WTC11 (cell line): ENCODE measurements around the gene ARMH4. TPM values are rescaled to one million over a fixed set of nuclear protein-coding genes. Genes with fewer than 3 reads are reported as not detected.

Experiments
- ATAC-seq: fragments of 200-7000 bp; cut with Tn5 transposase; 2 replicates; pipeline ENCODE4 v1.10.0; 2021; ENCODE audit warnings: mild to moderate bottlenecking, moderate library complexity
- CTCF ChIA-PET: fragments of 300-600 bp; sonication (Branson Sonifier 250); formaldehyde crosslinking; loops from one replicate; lab custom pipeline; 2021; ENCODE audit warnings: antibody characterized with exemption; lab: Charles Lee
- POLR2A ChIA-PET: fragments of 350-600 bp; sonication (Branson Sonifier 250); formaldehyde crosslinking; loops from one replicate; lab custom pipeline; 2021; ENCODE audit warnings: antibody characterized with exemption; lab: Charles Lee
- DNase-seq: peaks from one replicate; pipeline ENCODE4 v3.0.0; 2021; ENCODE audit warnings: low spot score
- H3K27ac Mint-ChIP-seq: 2 replicates; pipeline ENCODE4 v1.8.0; 2021; ENCODE audit warnings: mixed read lengths
- H3K27me3 Mint-ChIP-seq: 2 replicates; pipeline ENCODE4 v1.8.0; 2021; ENCODE audit warnings: low read depth, mild to moderate bottlenecking, moderate library complexity, mixed read lengths
- H3K36me3 Mint-ChIP-seq: 2 replicates; pipeline ENCODE4 v1.8.0; 2021; ENCODE audit warnings: mixed read lengths
- H3K4me1 Mint-ChIP-seq: 2 replicates; pipeline ENCODE4 v1.8.0; 2022; ENCODE audit warnings: mixed read lengths
- H3K4me3 Mint-ChIP-seq: 2 replicates; pipeline ENCODE4 v1.8.0; 2021; ENCODE audit warnings: mild to moderate bottlenecking, moderate library complexity, mixed read lengths
- H3K9me3 Mint-ChIP-seq: 2 replicates; pipeline ENCODE4 v1.8.0; 2021; ENCODE audit warnings: mixed read lengths
- CBFB ChIP-seq: sonication (generic); formaldehyde crosslinking; IDR thresholded peaks from 2 replicates; pipeline ENCODE4 v1.8.1; 2022; ENCODE audit warnings: mild to moderate bottlenecking, low read depth, missing genetic modification reagents
- CREM ChIP-seq: sonication (generic); formaldehyde crosslinking; IDR thresholded peaks from 2 replicates; pipeline ENCODE4 v1.8.1; 2022; ENCODE audit warnings: mild to moderate bottlenecking, missing genetic modification reagents, moderate library complexity
- ESRRA ChIP-seq: sonication (generic); formaldehyde crosslinking; IDR thresholded peaks from 2 replicates; pipeline ENCODE4 v1.8.1; 2022; ENCODE audit warnings: mild to moderate bottlenecking, missing genetic modification reagents, borderline replicate concordance
- KAT7 ChIP-seq: sonication (generic); formaldehyde crosslinking; IDR thresholded peaks from 2 replicates; pipeline ENCODE4 v1.8.1; 2023; ENCODE audit warnings: missing genetic modification reagents, mild to moderate bottlenecking, borderline replicate concordance
- MXD4 ChIP-seq: fragments of 250-450 bp; sonication (Bioruptor Pico); IDR thresholded peaks from 2 replicates; pipeline ENCODE4 v1.8.0; 2021; ENCODE audit warnings: mild to moderate bottlenecking, moderate library complexity, borderline replicate concordance
- NFATC4 ChIP-seq: fragments of 250-450 bp; sonication (Bioruptor Pico); IDR thresholded peaks from 2 replicates; pipeline ENCODE4 v1.9.0; 2021; ENCODE audit warnings: mild to moderate bottlenecking
- NFE2L1 ChIP-seq: sonication (generic); formaldehyde crosslinking; IDR thresholded peaks from 2 replicates; pipeline ENCODE4 v1.8.1; 2023; ENCODE audit warnings: missing genetic modification reagents
- NR2C2 ChIP-seq: sonication (generic); formaldehyde crosslinking; IDR thresholded peaks from 2 replicates; pipeline ENCODE4 v1.8.0; 2022; ENCODE audit warnings: mild to moderate bottlenecking, missing genetic modification reagents
- PRRX2 ChIP-seq: fragments of 250-450 bp; sonication (Bioruptor Pico); IDR thresholded peaks from 2 replicates; pipeline ENCODE4 v1.8.0; 2021; ENCODE audit warnings: mild to moderate bottlenecking
- RELA ChIP-seq: sonication (generic); formaldehyde crosslinking; IDR thresholded peaks from 2 replicates; pipeline ENCODE4 v1.8.1; 2022; ENCODE audit warnings: missing genetic modification reagents, mild to moderate bottlenecking, borderline replicate concordance
- SMAD4 ChIP-seq: sonication (generic); formaldehyde crosslinking; IDR thresholded peaks from 2 replicates; pipeline ENCODE4 v1.8.0; 2022; ENCODE audit warnings: mild to moderate bottlenecking, missing genetic modification reagents
- SP1 ChIP-seq: sonication (generic); formaldehyde crosslinking; conservative IDR thresholded peaks from 2 replicates; pipeline ENCODE4 v1.8.1; 2022; ENCODE audit warnings: missing genetic modification reagents
- TCF7 ChIP-seq: sonication (generic); formaldehyde crosslinking; IDR thresholded peaks from 2 replicates; pipeline ENCODE4 v1.8.0; 2022; ENCODE audit warnings: mild to moderate bottlenecking, low read depth, missing genetic modification reagents, moderate library complexity
- TEAD1 ChIP-seq: sonication (generic); formaldehyde crosslinking; IDR thresholded peaks from 2 replicates; pipeline ENCODE4 v1.8.0; 2022; ENCODE audit warnings: mild to moderate bottlenecking, missing genetic modification reagents
- ZNF317 ChIP-seq: sonication (generic); formaldehyde crosslinking; IDR thresholded peaks from 2 replicates; pipeline ENCODE4 v1.8.1; 2023; ENCODE audit warnings: low read depth, mild to moderate bottlenecking, moderate library complexity, missing genetic modification reagents, borderline replicate concordance
- ZNF416 ChIP-seq: fragments of 250-450 bp; sonication (Bioruptor Pico); IDR thresholded peaks from 2 replicates; pipeline ENCODE4 v1.9.0; 2021; ENCODE audit warnings: mild to moderate bottlenecking, inconsistent platforms
- total RNA-seq: library from RNA; stranded (reverse); gene quantifications from 3 replicates; pipeline ENCODE4 v1.2.3, GENCODE V29; 2021
- TF ChIP-seq, protein P1 (sequence below): sonication (generic); formaldehyde crosslinking; IDR thresholded peaks from 2 replicates; pipeline ENCODE4 v1.8.0; 2023; ENCODE audit warnings: mild to moderate bottlenecking, missing genetic modification reagents
- TF ChIP-seq, protein P2 (sequence below): sonication (generic); formaldehyde crosslinking; IDR thresholded peaks from 2 replicates; pipeline ENCODE4 v1.8.1; 2023; ENCODE audit warnings: mild to moderate bottlenecking, missing genetic modification reagents, moderate library complexity
- TF ChIP-seq, protein P3 (sequence below): fragments of 250-450 bp; sonication (Bioruptor Pico); conservative IDR thresholded peaks from 2 replicates; pipeline ENCODE4 v1.9.0; 2021; ENCODE audit warnings: mild to moderate bottlenecking
- TF ChIP-seq, protein P4 (sequence below): fragments of 250-450 bp; sonication (Bioruptor Pico); IDR thresholded peaks from 2 replicates; pipeline ENCODE4 v1.9.0; 2021; ENCODE audit warnings: moderate library complexity, mild to moderate bottlenecking, inconsistent platforms, borderline replicate concordance
- TF ChIP-seq, protein P5 (sequence below): fragments of 250-450 bp; sonication (Bioruptor Pico); IDR thresholded peaks from 2 replicates; pipeline ENCODE4 v1.8.0; 2021; ENCODE audit warnings: mild to moderate bottlenecking
- TF ChIP-seq, protein P6 (sequence below): fragments of 250-450 bp; sonication (Bioruptor Pico); IDR thresholded peaks from 2 replicates; pipeline ENCODE4 v1.9.0; 2021; ENCODE audit warnings: mild to moderate bottlenecking, borderline replicate concordance

Gene ARMH4
- total RNA-seq, 1 experiment from 2014 or later: 12.2 TPM

DNA sequence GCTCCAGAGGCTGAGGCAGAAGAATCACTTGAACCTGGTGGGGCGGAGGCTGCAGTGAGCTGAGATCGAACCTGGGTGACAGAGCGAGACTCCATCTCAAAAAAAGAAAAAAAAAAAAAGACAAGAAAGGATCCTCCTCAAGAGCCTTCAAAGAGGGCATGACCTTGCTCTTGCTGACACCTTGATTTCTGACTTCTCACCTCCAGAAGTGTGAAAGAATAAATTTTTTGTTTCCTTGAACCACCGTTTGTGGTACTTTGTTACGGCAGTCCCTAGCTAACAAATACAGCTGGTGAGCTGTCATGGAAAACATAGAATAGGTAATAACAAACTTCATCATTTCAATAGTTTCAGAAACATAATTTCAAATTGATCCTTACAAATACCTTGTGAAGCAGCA, 46.1 kb upstream of the ARMH4 start:
- H3K4me3 Mint-ChIP-seq: no peak overlapping the region
- POLR2A ChIA-PET: interaction anchor here (1.7 kb wide), 1 partner anchor 100 kb away, joined by 3 read pairs; the partner anchor contains the start of gene ARID4A
- DNase-seq (no peak), ATAC-seq (no peak)
- peaks cover 12% of the 10 kb centered on the region for H3K4me1 Mint-ChIP-seq
- no peaks in the 10 kb centered on the region for H3K36me3 Mint-ChIP-seq
- CTCF ChIA-PET: interaction anchor here (0.6 to 1.5 kb wide), 3 partner anchors 14 to 943 kb away, joined by 3 read pairs; no protein-coding TSS in a partner anchor
- no peak overlapping the region for H3K27ac Mint-ChIP-seq
- TF ChIP-seq TEAD1 (no peak), RELA (no peak), SMAD4 (CRISPR knock-in tag) (no peak), PRRX2 (CRISPR knock-in tag) (no peak), SP1 (CRISPR knock-in tag) (no peak), TCF7 (CRISPR knock-in tag) (no peak), CBFB (CRISPR knock-in tag) (no peak), ZNF317 (CRISPR knock-in tag) (no peak), NFE2L1 (no peak)
- TF ChIP-seq, protein P1, sequence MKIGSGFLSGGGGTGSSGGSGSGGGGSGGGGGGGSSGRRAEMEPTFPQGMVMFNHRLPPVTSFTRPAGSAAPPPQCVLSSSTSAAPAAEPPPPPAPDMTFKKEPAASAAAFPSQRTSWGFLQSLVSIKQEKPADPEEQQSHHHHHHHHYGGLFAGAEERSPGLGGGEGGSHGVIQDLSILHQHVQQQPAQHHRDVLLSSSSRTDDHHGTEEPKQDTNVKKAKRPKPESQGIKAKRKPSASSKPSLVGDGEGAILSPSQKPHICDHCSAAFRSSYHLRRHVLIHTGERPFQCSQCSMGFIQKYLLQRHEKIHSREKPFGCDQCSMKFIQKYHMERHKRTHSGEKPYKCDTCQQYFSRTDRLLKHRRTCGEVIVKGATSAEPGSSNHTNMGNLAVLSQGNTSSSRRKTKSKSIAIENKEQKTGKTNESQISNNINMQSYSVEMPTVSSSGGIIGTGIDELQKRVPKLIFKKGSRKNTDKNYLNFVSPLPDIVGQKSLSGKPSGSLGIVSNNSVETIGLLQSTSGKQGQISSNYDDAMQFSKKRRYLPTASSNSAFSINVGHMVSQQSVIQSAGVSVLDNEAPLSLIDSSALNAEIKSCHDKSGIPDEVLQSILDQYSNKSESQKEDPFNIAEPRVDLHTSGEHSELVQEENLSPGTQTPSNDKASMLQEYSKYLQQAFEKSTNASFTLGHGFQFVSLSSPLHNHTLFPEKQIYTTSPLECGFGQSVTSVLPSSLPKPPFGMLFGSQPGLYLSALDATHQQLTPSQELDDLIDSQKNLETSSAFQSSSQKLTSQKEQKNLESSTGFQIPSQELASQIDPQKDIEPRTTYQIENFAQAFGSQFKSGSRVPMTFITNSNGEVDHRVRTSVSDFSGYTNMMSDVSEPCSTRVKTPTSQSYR: no peak
- TF ChIP-seq, protein P2, sequence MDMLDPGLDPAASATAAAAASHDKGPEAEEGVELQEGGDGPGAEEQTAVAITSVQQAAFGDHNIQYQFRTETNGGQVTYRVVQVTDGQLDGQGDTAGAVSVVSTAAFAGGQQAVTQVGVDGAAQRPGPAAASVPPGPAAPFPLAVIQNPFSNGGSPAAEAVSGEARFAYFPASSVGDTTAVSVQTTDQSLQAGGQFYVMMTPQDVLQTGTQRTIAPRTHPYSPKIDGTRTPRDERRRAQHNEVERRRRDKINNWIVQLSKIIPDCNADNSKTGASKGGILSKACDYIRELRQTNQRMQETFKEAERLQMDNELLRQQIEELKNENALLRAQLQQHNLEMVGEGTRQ (CRISPR knock-in tag): no peak
- TF ChIP-seq, protein P3, sequence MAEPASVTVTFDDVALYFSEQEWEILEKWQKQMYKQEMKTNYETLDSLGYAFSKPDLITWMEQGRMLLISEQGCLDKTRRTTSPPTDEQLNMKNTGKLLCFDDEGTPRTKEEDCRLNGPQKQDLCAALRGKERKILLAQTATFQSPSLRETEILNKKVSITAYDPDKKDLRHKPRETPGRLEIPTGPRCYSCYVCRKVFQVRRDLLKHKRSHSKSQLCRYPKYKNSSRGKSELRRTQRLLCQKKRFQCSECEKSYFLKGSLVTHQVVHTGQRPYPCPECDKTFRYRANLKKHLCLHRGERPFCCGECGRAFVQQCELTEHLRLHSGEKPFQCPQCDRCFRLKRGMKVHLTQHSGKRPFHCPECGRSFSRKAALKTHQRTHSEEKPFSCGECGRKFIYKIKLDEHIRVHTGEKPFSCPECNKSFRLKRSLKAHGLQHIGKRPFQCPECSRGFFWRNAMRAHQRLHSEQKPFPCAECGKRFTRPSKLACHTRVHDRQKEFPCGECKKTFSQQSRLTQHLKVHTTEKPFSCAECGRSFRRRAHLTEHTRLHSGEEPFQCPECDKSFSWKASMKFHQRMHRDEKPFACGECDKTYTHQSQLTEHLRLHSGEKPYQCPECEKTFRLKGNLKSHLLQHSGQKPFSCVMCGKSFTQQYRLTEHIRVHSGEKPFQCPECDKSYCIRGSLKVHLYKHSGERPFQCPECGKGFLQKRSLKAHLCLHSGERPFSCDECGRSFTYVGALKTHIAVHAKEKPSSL (CRISPR knock-in tag): no peak
- TF ChIP-seq, protein P4, sequence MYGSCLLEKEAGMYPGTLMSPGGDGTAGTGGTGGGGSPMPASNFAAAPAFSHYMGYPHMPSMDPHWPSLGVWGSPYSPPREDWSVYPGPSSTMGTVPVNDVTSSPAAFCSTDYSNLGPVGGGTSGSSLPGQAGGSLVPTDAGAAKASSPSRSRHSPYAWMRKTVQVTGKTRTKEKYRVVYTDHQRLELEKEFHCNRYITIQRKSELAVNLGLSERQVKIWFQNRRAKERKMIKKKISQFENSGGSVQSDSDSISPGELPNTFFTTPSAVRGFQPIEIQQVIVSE (CRISPR knock-in tag): no peak
- TF ChIP-seq, protein P5, sequence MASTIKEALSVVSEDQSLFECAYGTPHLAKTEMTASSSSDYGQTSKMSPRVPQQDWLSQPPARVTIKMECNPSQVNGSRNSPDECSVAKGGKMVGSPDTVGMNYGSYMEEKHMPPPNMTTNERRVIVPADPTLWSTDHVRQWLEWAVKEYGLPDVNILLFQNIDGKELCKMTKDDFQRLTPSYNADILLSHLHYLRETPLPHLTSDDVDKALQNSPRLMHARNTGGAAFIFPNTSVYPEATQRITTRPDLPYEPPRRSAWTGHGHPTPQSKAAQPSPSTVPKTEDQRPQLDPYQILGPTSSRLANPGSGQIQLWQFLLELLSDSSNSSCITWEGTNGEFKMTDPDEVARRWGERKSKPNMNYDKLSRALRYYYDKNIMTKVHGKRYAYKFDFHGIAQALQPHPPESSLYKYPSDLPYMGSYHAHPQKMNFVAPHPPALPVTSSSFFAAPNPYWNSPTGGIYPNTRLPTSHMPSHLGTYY: no peak
- H3K9me3 Mint-ChIP-seq: no peaks in the 10 kb centered on the region
- peaks cover 8% of the 10 kb centered on the region for H3K27me3 Mint-ChIP-seq

DNA sequence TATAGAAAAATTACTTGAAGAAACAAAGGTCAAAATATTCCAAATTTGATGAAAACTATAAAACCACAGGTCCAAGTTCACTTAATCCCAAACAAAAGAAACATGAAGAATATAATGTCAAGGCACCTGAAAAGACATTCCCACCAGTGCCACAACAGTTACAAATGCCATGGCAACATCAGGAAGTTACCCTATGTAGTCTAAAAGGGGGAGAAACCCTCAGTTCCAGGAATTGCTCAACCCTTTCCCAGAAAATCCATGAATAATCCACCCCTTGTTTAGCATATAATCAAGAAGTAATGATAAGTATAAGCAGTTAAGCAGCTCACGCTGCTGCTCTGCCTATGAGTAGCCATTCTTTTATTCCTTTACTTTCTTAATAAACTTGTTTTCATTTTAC, 44.2 kb upstream of the ARMH4 start:
- ATAC-seq (no peak), DNase-seq (no peak)
- no peaks in the 10 kb centered on the region for H3K36me3 Mint-ChIP-seq
- no peak overlapping the region for H3K27ac Mint-ChIP-seq
- H3K9me3 Mint-ChIP-seq: no peaks in the 10 kb centered on the region
- H3K4me1 Mint-ChIP-seq: peaks cover 12% of the 10 kb centered on the region
- POLR2A ChIA-PET: no interaction called here
- H3K4me3 Mint-ChIP-seq: no peak overlapping the region
- CTCF ChIA-PET: interaction anchor here (1.0 kb wide), 1 partner anchor 88 kb away, joined by 3 read pairs; no protein-coding TSS in a partner anchor
- peaks cover 8% of the 10 kb centered on the region for H3K27me3 Mint-ChIP-seq
- TF ChIP-seq, protein P4 (CRISPR knock-in tag): no peak
- no peak for TF ChIP-seq CREM
- TF ChIP-seq NR2C2 (CRISPR knock-in tag): no peak
- TF ChIP-seq TCF7 (CRISPR knock-in tag): no peak
- TF ChIP-seq, protein P6, sequence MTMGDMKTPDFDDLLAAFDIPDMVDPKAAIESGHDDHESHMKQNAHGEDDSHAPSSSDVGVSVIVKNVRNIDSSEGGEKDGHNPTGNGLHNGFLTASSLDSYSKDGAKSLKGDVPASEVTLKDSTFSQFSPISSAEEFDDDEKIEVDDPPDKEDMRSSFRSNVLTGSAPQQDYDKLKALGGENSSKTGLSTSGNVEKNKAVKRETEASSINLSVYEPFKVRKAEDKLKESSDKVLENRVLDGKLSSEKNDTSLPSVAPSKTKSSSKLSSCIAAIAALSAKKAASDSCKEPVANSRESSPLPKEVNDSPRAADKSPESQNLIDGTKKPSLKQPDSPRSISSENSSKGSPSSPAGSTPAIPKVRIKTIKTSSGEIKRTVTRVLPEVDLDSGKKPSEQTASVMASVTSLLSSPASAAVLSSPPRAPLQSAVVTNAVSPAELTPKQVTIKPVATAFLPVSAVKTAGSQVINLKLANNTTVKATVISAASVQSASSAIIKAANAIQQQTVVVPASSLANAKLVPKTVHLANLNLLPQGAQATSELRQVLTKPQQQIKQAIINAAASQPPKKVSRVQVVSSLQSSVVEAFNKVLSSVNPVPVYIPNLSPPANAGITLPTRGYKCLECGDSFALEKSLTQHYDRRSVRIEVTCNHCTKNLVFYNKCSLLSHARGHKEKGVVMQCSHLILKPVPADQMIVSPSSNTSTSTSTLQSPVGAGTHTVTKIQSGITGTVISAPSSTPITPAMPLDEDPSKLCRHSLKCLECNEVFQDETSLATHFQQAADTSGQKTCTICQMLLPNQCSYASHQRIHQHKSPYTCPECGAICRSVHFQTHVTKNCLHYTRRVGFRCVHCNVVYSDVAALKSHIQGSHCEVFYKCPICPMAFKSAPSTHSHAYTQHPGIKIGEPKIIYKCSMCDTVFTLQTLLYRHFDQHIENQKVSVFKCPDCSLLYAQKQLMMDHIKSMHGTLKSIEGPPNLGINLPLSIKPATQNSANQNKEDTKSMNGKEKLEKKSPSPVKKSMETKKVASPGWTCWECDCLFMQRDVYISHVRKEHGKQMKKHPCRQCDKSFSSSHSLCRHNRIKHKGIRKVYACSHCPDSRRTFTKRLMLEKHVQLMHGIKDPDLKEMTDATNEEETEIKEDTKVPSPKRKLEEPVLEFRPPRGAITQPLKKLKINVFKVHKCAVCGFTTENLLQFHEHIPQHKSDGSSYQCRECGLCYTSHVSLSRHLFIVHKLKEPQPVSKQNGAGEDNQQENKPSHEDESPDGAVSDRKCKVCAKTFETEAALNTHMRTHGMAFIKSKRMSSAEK (CRISPR knock-in tag): no peak
- no peak for TF ChIP-seq MXD4
- no peak for TF ChIP-seq SP1 (CRISPR knock-in tag)
- no peak for TF ChIP-seq NFATC4
- no peak for TF ChIP-seq ZNF416 (CRISPR knock-in tag)
- TF ChIP-seq KAT7 (CRISPR knock-in tag): no peak
- no peak for TF ChIP-seq ESRRA (CRISPR knock-in tag)
- no peak for TF ChIP-seq TEAD1
